SK-N-SH (cell line): ENCODE results near the gene SULF2. TPM values are rescaled to one million over a fixed set of nuclear protein-coding genes. Genes with fewer than 3 reads are reported as not detected.

Experiments
- CTCF ChIA-PET: fragments of 300-600, 350-600 bp; formaldehyde crosslinking; extraction: SDS; loops from one replicate; lab custom pipeline; 2021; lab: Yijun Ruan, JAX
- POLR2A ChIA-PET: fragments of 350-600 bp; sonication (Branson Sonifier 250); formaldehyde crosslinking; extraction: SDS; loops from one replicate; lab custom pipeline; 2020; ENCODE audit warnings: antibody characterized with exemption, inconsistent platforms; lab: Yijun Ruan, JAX
- DNase-seq: peaks from one replicate; pipeline ENCODE4 v3.0.0; 2012
- H2AFZ ChIP-seq: fragments of 200-600 bp; sonication (generic); 2 replicates; pipeline ENCODE4 v1.8.1; 2016; ENCODE audit warnings: antibody characterized with exemption, mild to moderate bottlenecking, low read depth
- H3F3A ChIP-seq: fragments of 200-600 bp; sonication (generic); replicated peaks from 2 replicates; pipeline ENCODE3; 2016; ENCODE audit warnings: antibody characterized with exemption, mild to moderate bottlenecking; ENCODE audit not compliant: insufficient read depth
- H3K27ac ChIP-seq, 2 experiments: fragments of 200-500 bp in 1 of 2; fragments of 200-600 bp in 1 of 2; sonication (Bioruptor generic) in 1 of 2; sonication (generic), shearing (Covaris generic) in 1 of 2; 2 replicates each; pipeline versions ENCODE4 v1.5.1 to v1.6.1; 2014 to 2016; ENCODE audit warnings: low read depth in 2 of 2, inconsistent platforms in 1 of 2, low read length in 1 of 2, mild to moderate bottlenecking in 1 of 2, mixed read lengths in 1 of 2
- H3K27me3 ChIP-seq: fragments of 200-600 bp; sonication (generic), shearing (Covaris generic); 2 replicates; pipeline ENCODE4 v1.6.1; 2016; ENCODE audit warnings: mixed run types; ENCODE audit not compliant: insufficient read depth
- H3K36me3 ChIP-seq, 2 experiments: fragments of 200-500 bp in 1 of 2; fragments of 200-600 bp in 1 of 2; sonication (Bioruptor generic) in 1 of 2; sonication (generic) in 1 of 2; replicated peaks in 1 of 2; 2 replicates each; pipeline versions ENCODE3 to v1.5.1; 2014 to 2016; ENCODE audit warnings: low read length in 1 of 2, mild to moderate bottlenecking in 1 of 2; ENCODE audit not compliant: insufficient read depth in 2 of 2, control insufficient read depth in 1 of 2
- H3K4me1 ChIP-seq, 2 experiments: fragments of 200-500 bp in 1 of 2; fragments of 200-600 bp in 1 of 2; sonication (Bioruptor generic) in 1 of 2; sonication (generic), shearing (Covaris generic) in 1 of 2; 2 replicates each; pipeline versions ENCODE4 v1.5.1 to v1.6.1; 2014 to 2016; ENCODE audit warnings: low read depth in 1 of 2, low read length in 1 of 2, mixed run types in 1 of 2; ENCODE audit not compliant: insufficient read depth in 2 of 2, control insufficient read depth in 1 of 2
- H3K4me2 ChIP-seq: fragments of 200-600 bp; sonication (generic), shearing (Covaris generic); 2 replicates; pipeline ENCODE4 v1.6.1; 2017; ENCODE audit warnings: mixed run types
- H3K4me3 ChIP-seq, 2 experiments: fragments of 200-500 bp in 1 of 2; fragments of 200-600 bp in 1 of 2; sonication (Bioruptor generic) in 1 of 2; sonication (generic), shearing (Covaris generic) in 1 of 2; 2 replicates each; pipeline versions ENCODE4 v1.5.1 to v1.8.1; 2014 to 2016; ENCODE audit warnings: low read depth in 2 of 2, inconsistent platforms in 1 of 2, low read length in 1 of 2, mild to moderate bottlenecking in 1 of 2, mixed read lengths in 1 of 2, moderate library complexity in 1 of 2
- H3K79me2 ChIP-seq: fragments of 200-600 bp; sonication (generic); 2 replicates; pipeline ENCODE4 v1.8.1; 2017; ENCODE audit warnings: mild to moderate bottlenecking; ENCODE audit not compliant: insufficient read depth
- H3K9ac ChIP-seq: fragments of 200-600 bp; sonication (generic); 2 replicates; pipeline ENCODE4 v1.6.1; 2017; ENCODE audit warnings: mixed run types
- H3K9me2 ChIP-seq: fragments of 200-600 bp; sonication (generic); 2 replicates; pipeline ENCODE4 v1.6.1; 2017; ENCODE audit warnings: mixed run types
- H3K9me3 ChIP-seq: fragments of 200-600 bp; sonication (generic); 2 replicates; pipeline ENCODE4 v1.6.1; 2017; ENCODE audit warnings: mixed run types, mild to moderate bottlenecking, moderate library complexity
- H4K20me1 ChIP-seq: fragments of 200-600 bp; sonication (generic); 2 replicates; pipeline ENCODE4 v1.6.1; 2017; ENCODE audit warnings: mild to moderate bottlenecking, mixed run types; ENCODE audit not compliant: insufficient read depth
- CHD2 ChIP-seq: fragments of 150-350 bp; IDR thresholded peaks from 2 replicates; pipeline ENCODE4 v1.6.1; 2018; ENCODE audit warnings: low read length; ENCODE audit not compliant: partially characterized antibody
- EP300 ChIP-seq, 2 experiments: IDR thresholded peaks; 2 replicates each; pipeline versions ENCODE4 v1.4.0 to v1.6.1; 2012; ENCODE audit warnings: borderline replicate concordance in 1 of 2, low read depth in 1 of 2, low read length in 1 of 2
- FOSL2 ChIP-seq: IDR thresholded peaks from 2 replicates; pipeline ENCODE4 v1.4.0; 2012; ENCODE audit warnings: low read depth, mild to moderate bottlenecking, moderate library complexity, borderline replicate concordance
- FOXJ3 ChIP-seq: sonication (generic); formaldehyde crosslinking; IDR thresholded peaks from 2 replicates; pipeline ENCODE4 v1.5.1; 2020; ENCODE audit warnings: mild to moderate bottlenecking, missing genetic modification reagents
- FOXM1 ChIP-seq: IDR thresholded peaks from 2 replicates; pipeline ENCODE4 v1.4.0; 2012; ENCODE audit warnings: low read depth, mild to moderate bottlenecking
- JUND ChIP-seq: IDR thresholded peaks from 2 replicates; pipeline ENCODE4 v1.4.0; 2012
- MEF2A ChIP-seq: IDR thresholded peaks from 2 replicates; pipeline ENCODE4 v1.4.0; 2012; ENCODE audit warnings: low read depth, borderline replicate concordance
- NFIC ChIP-seq: IDR thresholded peaks from 2 replicates; pipeline ENCODE4 v1.4.0; 2012; ENCODE audit warnings: borderline replicate concordance
- POLR2AphosphoS5 ChIP-seq: IDR thresholded peaks from 2 replicates; pipeline ENCODE4 v1.6.1; 2012; ENCODE audit warnings: low read depth, low read length
- RAD21 ChIP-seq: IDR thresholded peaks from 2 replicates; pipeline ENCODE4 v1.6.1; 2012; ENCODE audit warnings: mild to moderate bottlenecking, low read length
- SIN3A ChIP-seq: IDR thresholded peaks from 2 replicates; pipeline ENCODE4 v1.6.1; 2012; ENCODE audit warnings: low read depth, mild to moderate bottlenecking, low read length, moderate library complexity, borderline replicate concordance
- SMC3 ChIP-seq: IDR thresholded peaks from 2 replicates; pipeline ENCODE4 v1.6.1; 2012; ENCODE audit warnings: low read depth, low read length, improper control_type of control experiment
- TAF1 ChIP-seq: IDR thresholded peaks from 2 replicates; pipeline ENCODE4 v1.6.1; 2012; ENCODE audit warnings: low read depth, mild to moderate bottlenecking, low read length, moderate library complexity, borderline replicate concordance
- TEAD4 ChIP-seq: IDR thresholded peaks from 2 replicates; pipeline ENCODE4 v1.4.0; 2012; ENCODE audit warnings: mild to moderate bottlenecking, borderline replicate concordance; ENCODE audit not compliant: insufficient read depth
- WGBS: methylation state at CpG from one replicate; pipeline ENCODE4 v1.1.6; 2017; ENCODE audit warnings: low lambda C conversion rate; 5-methylcytosine and 5-hydroxymethylcytosine counted together
- polyA plus RNA-seq, 3 experiments: library from polyadenylated mRNA; depleted of rRNA; stranded (reverse); fragments of >200 nt; gene quantifications; 2 replicates each; pipeline ENCODE4 v1.2.3, GENCODE V29; 2012
- TF ChIP-seq, protein P1 (sequence below): fragments of 150-350 bp; IDR thresholded peaks from 2 replicates; pipeline ENCODE4 v1.6.1; 2017; ENCODE audit warnings: antibody characterized with exemption, low read length, low read depth, borderline replicate concordance

The SULF2 gene
- polyA plus RNA-seq, 1 of the 3 experiments (the other 2 are of a cell fraction) = 20.2 TPM

DNA sequence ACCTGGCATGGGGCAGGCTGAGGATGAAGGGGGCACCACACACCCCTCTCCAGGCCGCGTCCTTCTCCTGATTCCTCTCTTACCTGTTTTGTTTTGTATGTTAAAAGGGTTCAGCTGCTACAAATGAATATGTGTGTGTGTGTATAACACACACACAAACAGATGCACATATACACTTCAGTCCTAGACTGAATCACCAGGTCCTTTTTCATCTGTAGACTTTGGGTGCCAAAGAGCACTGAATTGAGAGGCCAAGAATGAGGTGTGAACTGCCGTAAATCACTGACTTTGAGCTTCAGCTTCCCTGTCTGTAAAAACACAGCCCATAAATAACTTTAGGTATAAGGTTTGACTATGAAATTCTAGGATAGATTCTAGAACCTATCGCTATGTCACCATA is 40.5 kb downstream of the SULF2 start:
- Histone ChIP-seq H3K27me3 (no peaks in the 10 kb centered on the region), H3K27ac (no peak overlapping the region), H3K79me2 (no peaks in the 10 kb centered on the region), H3K4me3 (no peak overlapping the region), H3K4me2 (no peak overlapping the region), H3K9me3 (no peaks in the 10 kb centered on the region), H4K20me1 (no peaks in the 10 kb centered on the region), H3K36me3 (no peaks in the 10 kb centered on the region), H3K4me1 (peaks cover 0 to 7% of the 10 kb centered on the region in 2 experiments; a peak in 1 of 4 replicates), H2AFZ (no peak overlapping the region), H3F3A (no peaks in the 10 kb centered on the region), H3K9ac (no peak overlapping the region), H3K9me2 (no peaks in the 10 kb centered on the region)
- WGBS = 94% methylated on average over 4 of the region's 4 CpGs
- ChIA-PET CTCF (interaction anchor here (2.0 to 2.8 kb wide), 2 partner anchors 20 to 877 kb away, joined by 9 to 13 read pairs; no protein-coding TSS in a partner anchor), POLR2A (no interaction called here)
- DNase-seq = no peak
- TF ChIP-seq CHD2 = no peak
- TF ChIP-seq NFIC = no peak
- no peak for TF ChIP-seq EP300 (IDR thresholded peaks at IDR 0.05; ENCODE audit: borderline replicate concordance in 1 of 2, low read depth in 1 of 2, low read length in 1 of 2)
- no peak for TF ChIP-seq SMC3
- TF ChIP-seq POLR2AphosphoS5 = no peak
- TF ChIP-seq SIN3A = no peak

GRCh38 chr20:47743671-47744070 is 41.6 kb downstream of the SULF2 start:
- Histone ChIP-seq H4K20me1 (no peaks in the 10 kb centered on the region), H3K9me3 (no peaks in the 10 kb centered on the region), H2AFZ (no peak overlapping the region), H3K4me1 (no peaks in the 10 kb centered on the region; a peak in 1 of 4 replicates), H3K4me3 (no peak overlapping the region), H3K9ac (no peak overlapping the region), H3K4me2 (no peak overlapping the region), H3F3A (no peaks in the 10 kb centered on the region), H3K36me3 (no peaks in the 10 kb centered on the region), H3K9me2 (no peaks in the 10 kb centered on the region), H3K27ac (no peak overlapping the region), H3K79me2 (no peaks in the 10 kb centered on the region), H3K27me3 (no peaks in the 10 kb centered on the region)
- POLR2A ChIA-PET = no interaction called here
- TF ChIP-seq POLR2AphosphoS5 (no peak), TEAD4 (no peak), TAF1 (no peak), JUND (no peak), FOXM1 (no peak), RAD21 (no peak)
- DNase-seq = no peak
- 80% methylated on average over 7 of the region's 7 CpGs for WGBS
- CTCF ChIA-PET = interaction anchor here (1.3 kb wide), 1 partner anchor 17 kb away, joined by 3 read pairs; no protein-coding TSS in a partner anchor

- no peak for TF ChIP-seq TAF1
- no peak for TF ChIP-seq MEF2A
- TF ChIP-seq FOSL2 = no peak
- TF ChIP-seq, protein P1, sequence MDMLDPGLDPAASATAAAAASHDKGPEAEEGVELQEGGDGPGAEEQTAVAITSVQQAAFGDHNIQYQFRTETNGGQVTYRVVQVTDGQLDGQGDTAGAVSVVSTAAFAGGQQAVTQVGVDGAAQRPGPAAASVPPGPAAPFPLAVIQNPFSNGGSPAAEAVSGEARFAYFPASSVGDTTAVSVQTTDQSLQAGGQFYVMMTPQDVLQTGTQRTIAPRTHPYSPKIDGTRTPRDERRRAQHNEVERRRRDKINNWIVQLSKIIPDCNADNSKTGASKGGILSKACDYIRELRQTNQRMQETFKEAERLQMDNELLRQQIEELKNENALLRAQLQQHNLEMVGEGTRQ = no peak
- no peak for TF ChIP-seq POLR2AphosphoS5
- no peak for TF ChIP-seq FOXJ3
- no peak for TF ChIP-seq NFIC
- TF ChIP-seq, all 33 proteins: peak for 0
- no peaks in the 10 kb centered on the region for H3F3A ChIP-seq
- no peak for DNase-seq
- H3K79me2 ChIP-seq = no peaks in the 10 kb centered on the region
- no peak overlapping the region for H3K27ac ChIP-seq
- no peaks in the 10 kb centered on the region for H3K27me3 ChIP-seq
- no peak overlapping the region for H3K9ac ChIP-seq
- no peak overlapping the region for H3K4me2 ChIP-seq
- H3K36me3 ChIP-seq = no peaks in the 10 kb centered on the region
- H3K9me3 ChIP-seq = no peaks in the 10 kb centered on the region
- H3K9me2 ChIP-seq = no peaks in the 10 kb centered on the region
- POLR2A ChIA-PET = no interaction called here
- no peaks in the 10 kb centered on the region for H4K20me1 ChIP-seq
- H3K4me1 ChIP-seq = no peaks in the 10 kb centered on the region; a peak in 1 of 4 replicates
- no peak overlapping the region for H2AFZ ChIP-seq
- no peak overlapping the region for H3K4me3 ChIP-seq
- WGBS = 75% methylated on average over 20 of the region's 22 CpGs
- CTCF ChIA-PET = interaction anchor here (1.3 kb wide), 1 partner anchor 15 kb away, joined by 3 read pairs; no protein-coding TSS in a partner anchor
Observed at GRCh38 chr20:47741669-47742608, 43.3 kb downstream of the SULF2 start.
